Liver (tissue), 9 donors: ENCODE results near the gene PDE6B. TPM values are rescaled to one million over a fixed set of nuclear protein-coding genes. Genes with fewer than 3 reads are reported as not detected.

Source experiments
- DNase-seq: peaks from one replicate; pipeline ENCODE4 v3.0.0-alpha.2; 2017; ENCODE audit warnings: low spot score
- H3K27ac ChIP-seq, 2 donors: one replicate each; pipeline ENCODE4 v1.7.0; 2013; ENCODE audit warnings: inconsistent platforms in 2 of 2, low read length in 2 of 2, control low read depth in 1 of 2, low read depth in 1 of 2, mild to moderate bottlenecking in 1 of 2
- H3K27me3 ChIP-seq, 4 donors: one replicate each; pipeline versions ENCODE4 v1.6.1 to v1.7.0; 2013; ENCODE audit warnings: low read length in 3 of 4, inconsistent platforms in 1 of 4, mild to moderate bottlenecking in 1 of 4, moderate library complexity in 1 of 4; ENCODE audit not compliant: control insufficient read depth in 4 of 4, insufficient read depth in 4 of 4
- H3K36me3 ChIP-seq, 4 donors: one replicate each; pipeline versions ENCODE4 v1.6.1 to v1.7.0; 2013; ENCODE audit warnings: low read length in 3 of 4, mild to moderate bottlenecking in 3 of 4, low read depth in 1 of 4, moderate library complexity in 1 of 4; ENCODE audit not compliant: control insufficient read depth in 4 of 4, insufficient read depth in 3 of 4
- H3K4me1 ChIP-seq, 4 donors: one replicate each; pipeline versions ENCODE4 v1.6.1 to v1.7.0; 2013; ENCODE audit warnings: low read length in 3 of 4, mild to moderate bottlenecking in 3 of 4, moderate library complexity in 1 of 4; ENCODE audit not compliant: control insufficient read depth in 4 of 4, insufficient read depth in 4 of 4
- H3K4me3 ChIP-seq, 3 donors: one replicate each; pipeline versions ENCODE4 v1.6.1 to v1.7.0; 2013; ENCODE audit warnings: low read length in 3 of 3, control low read depth in 1 of 3, low read depth in 1 of 3, mild to moderate bottlenecking in 1 of 3
- H3K9ac ChIP-seq, 2 donors: one replicate each; pipeline ENCODE4 v1.7.0; 2013; ENCODE audit warnings: low read length in 2 of 2, mild to moderate bottlenecking in 2 of 2, moderate library complexity in 2 of 2, control low read depth in 1 of 2, low read depth in 1 of 2
- H3K9me3 ChIP-seq, 4 donors: one replicate each; pipeline versions ENCODE4 v1.6.1 to v1.7.0; 2013; ENCODE audit warnings: low read length in 3 of 4; ENCODE audit not compliant: control insufficient read depth in 4 of 4
- EGR1 ChIP-seq, 2 donors: IDR thresholded peaks; 2 replicates each; pipeline ENCODE4 v1.6.1; 2016 to 2018; ENCODE audit warnings: antibody characterized with exemption in 2 of 2, low read depth in 2 of 2
- HNF4A ChIP-seq, 2 donors: conservative IDR thresholded peaks; 2 replicates each; pipeline ENCODE4 v1.6.1; 2016; ENCODE audit warnings: antibody characterized with exemption in 2 of 2, mild to moderate bottlenecking in 2 of 2
- HNF4G ChIP-seq: IDR thresholded peaks from 2 replicates; pipeline ENCODE4 v1.6.1; 2016; ENCODE audit warnings: antibody characterized with exemption
- JUND ChIP-seq, 2 donors: IDR thresholded peaks; 2 replicates each; pipeline ENCODE4 v1.6.1; 2016; ENCODE audit warnings: antibody characterized with exemption in 2 of 2
- TAF1 ChIP-seq: conservative IDR thresholded peaks from 2 replicates; pipeline ENCODE4 v1.6.1; 2016; ENCODE audit warnings: antibody characterized with exemption, mild to moderate bottlenecking
- YY1 ChIP-seq: IDR thresholded peaks from 2 replicates; pipeline ENCODE4 v1.6.1; 2016; ENCODE audit warnings: antibody characterized with exemption, mild to moderate bottlenecking
- WGBS: extraction: QIAGEN DNeasy Blood & Tissue Kit; methylation state at CpG from one replicate; pipeline ENCODE4 v1.1.7; 2013; 5-methylcytosine and 5-hydroxymethylcytosine counted together
- polyA plus RNA-seq, 2 donors: library from polyadenylated mRNA; stranded (reverse) in 1 of 2; unstranded in 1 of 2; fragments of 200-250 nt in 1 of 2; fragments of >200 nt in 1 of 2; fragmentation: Nextera tagmentation in 1 of 2; extraction: Ambion mirVana in 1 of 2; gene quantifications; one replicate each; pipeline versions ENCODE4 v1.2.1 to v1.2.3, GENCODE V29; 2013 to 2015
- total RNA-seq, 2 donors: library from RNA; depleted of rRNA; stranded (reverse); fragments of >200 nt; gene quantifications; one replicate each; pipeline ENCODE4 v1.2.3, GENCODE V29; 2014
- TF ChIP-seq, protein P1 (sequence below): IDR thresholded peaks from 2 replicates; pipeline ENCODE4 v1.6.1; 2016; ENCODE audit warnings: antibody characterized with exemption, mild to moderate bottlenecking
- TF ChIP-seq, protein P2 (sequence below): IDR thresholded peaks from 2 replicates; pipeline ENCODE4 v1.6.1; 2016; ENCODE audit warnings: antibody characterized with exemption
- TF ChIP-seq, protein P3 (sequence below): IDR thresholded peaks from 2 replicates; pipeline ENCODE4 v1.6.1; 2016; ENCODE audit warnings: antibody characterized with exemption
- TF ChIP-seq, protein P4 (sequence below): IDR thresholded peaks from 2 replicates; pipeline ENCODE4 v1.6.1; 2016; ENCODE audit warnings: antibody characterized with exemption
- TF ChIP-seq, protein P5 (sequence below): fragments of 150-350 bp; IDR thresholded peaks from 2 replicates; pipeline ENCODE4 v1.5.1; 2017; ENCODE audit warnings: improper control_type of control experiment, low read depth, low read length; ENCODE audit not compliant: missing input control
- donor health status: healthy.
- donor health status: healthy.
- donor health status: healthy.
- donor health status: healthy.
- donor health status: healthy.

The PDE6B gene
- total and polyA plus RNA-seq, 4 donors: 0.28 to 7.3 (median 0.49) TPM

DNA sequence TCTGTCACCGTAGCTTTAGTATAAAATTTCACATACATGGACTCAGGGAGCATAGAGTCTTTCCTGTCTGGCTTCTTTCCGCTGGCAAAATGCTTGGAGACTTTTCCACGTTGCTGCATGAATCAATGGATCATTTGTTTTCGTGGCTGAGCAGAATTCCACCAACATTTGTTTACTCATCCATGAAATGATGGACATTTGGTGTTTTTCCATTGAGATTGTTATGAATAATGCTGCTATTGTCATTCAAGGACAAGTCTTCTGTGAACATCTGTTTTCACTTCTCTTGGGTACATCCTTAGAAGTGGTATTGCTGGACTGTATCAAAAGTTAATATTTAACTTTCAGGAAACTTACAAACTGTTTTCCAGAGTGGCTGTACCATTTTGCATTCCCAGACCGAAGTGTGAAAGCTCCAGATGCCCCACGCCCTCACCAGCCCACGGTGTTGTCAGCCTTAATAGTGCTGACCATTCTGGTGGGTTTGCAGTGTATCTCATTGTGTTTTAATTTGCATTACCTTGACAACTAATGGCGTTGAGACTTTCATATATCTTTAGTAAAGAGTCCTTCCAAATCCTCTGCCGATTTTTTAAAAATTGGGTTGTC is 43.5 kb upstream of the PDE6B start (continued):
- no peak for TF ChIP-seq JUND (IDR thresholded peaks at IDR 0.05)

DNA sequence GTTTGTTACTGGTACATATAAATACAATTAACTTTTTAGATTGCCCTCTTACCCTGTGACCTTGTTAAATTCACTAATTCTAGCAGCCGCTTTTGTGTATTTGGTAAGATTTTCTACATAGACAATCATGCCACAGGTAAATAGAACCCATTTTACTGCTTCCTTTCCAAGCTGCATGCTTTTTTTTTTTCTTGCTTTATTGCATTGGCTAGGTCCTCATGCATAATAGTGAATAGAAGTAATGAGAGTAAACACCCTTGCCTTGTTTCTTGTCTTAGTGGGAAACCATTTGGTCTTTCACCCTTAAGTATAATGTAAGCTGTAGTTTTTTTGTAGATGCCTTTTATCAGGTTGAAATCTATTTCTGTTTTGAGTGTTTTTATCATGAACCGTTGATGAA is 41.6 kb upstream of the PDE6B start:
- DNase-seq: no peak
- WGBS: 71% methylated on average over 2 of the region's 2 CpGs
- Histone ChIP-seq H3K9me3 (peaks cover 3 to 22% (median 9%) of the 10 kb centered on the region in 4 donors), H3K9ac (no peak overlapping the region), H3K27ac (no peak overlapping the region), H3K4me3 (no peak overlapping the region), H3K27me3 (peaks cover 0 to 7% (median under 1%) of the 10 kb centered on the region in 4 donors), H3K4me1 (no peaks in the 10 kb centered on the region), H3K36me3 (no peaks in the 10 kb centered on the region)
- TF ChIP-seq, protein P1, sequence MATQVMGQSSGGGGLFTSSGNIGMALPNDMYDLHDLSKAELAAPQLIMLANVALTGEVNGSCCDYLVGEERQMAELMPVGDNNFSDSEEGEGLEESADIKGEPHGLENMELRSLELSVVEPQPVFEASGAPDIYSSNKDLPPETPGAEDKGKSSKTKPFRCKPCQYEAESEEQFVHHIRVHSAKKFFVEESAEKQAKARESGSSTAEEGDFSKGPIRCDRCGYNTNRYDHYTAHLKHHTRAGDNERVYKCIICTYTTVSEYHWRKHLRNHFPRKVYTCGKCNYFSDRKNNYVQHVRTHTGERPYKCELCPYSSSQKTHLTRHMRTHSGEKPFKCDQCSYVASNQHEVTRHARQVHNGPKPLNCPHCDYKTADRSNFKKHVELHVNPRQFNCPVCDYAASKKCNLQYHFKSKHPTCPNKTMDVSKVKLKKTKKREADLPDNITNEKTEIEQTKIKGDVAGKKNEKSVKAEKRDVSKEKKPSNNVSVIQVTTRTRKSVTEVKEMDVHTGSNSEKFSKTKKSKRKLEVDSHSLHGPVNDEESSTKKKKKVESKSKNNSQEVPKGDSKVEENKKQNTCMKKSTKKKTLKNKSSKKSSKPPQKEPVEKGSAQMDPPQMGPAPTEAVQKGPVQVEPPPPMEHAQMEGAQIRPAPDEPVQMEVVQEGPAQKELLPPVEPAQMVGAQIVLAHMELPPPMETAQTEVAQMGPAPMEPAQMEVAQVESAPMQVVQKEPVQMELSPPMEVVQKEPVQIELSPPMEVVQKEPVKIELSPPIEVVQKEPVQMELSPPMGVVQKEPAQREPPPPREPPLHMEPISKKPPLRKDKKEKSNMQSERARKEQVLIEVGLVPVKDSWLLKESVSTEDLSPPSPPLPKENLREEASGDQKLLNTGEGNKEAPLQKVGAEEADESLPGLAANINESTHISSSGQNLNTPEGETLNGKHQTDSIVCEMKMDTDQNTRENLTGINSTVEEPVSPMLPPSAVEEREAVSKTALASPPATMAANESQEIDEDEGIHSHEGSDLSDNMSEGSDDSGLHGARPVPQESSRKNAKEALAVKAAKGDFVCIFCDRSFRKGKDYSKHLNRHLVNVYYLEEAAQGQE: no peak
- TF ChIP-seq, protein P2, sequence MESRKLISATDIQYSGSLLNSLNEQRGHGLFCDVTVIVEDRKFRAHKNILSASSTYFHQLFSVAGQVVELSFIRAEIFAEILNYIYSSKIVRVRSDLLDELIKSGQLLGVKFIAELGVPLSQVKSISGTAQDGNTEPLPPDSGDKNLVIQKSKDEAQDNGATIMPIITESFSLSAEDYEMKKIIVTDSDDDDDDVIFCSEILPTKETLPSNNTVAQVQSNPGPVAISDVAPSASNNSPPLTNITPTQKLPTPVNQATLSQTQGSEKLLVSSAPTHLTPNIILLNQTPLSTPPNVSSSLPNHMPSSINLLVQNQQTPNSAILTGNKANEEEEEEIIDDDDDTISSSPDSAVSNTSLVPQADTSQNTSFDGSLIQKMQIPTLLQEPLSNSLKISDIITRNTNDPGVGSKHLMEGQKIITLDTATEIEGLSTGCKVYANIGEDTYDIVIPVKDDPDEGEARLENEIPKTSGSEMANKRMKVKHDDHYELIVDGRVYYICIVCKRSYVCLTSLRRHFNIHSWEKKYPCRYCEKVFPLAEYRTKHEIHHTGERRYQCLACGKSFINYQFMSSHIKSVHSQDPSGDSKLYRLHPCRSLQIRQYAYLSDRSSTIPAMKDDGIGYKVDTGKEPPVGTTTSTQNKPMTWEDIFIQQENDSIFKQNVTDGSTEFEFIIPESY: no peak
- TF ChIP-seq TAF1 (no peak), HNF4G (no peak), EGR1 (IDR thresholded peaks at IDR 0.05; ENCODE audit: low read depth in 2 of 2) (no peak)
- TF ChIP-seq, protein P3, sequence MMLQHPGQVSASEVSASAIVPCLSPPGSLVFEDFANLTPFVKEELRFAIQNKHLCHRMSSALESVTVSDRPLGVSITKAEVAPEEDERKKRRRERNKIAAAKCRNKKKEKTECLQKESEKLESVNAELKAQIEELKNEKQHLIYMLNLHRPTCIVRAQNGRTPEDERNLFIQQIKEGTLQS: no peak
- TF ChIP-seq, protein P4, sequence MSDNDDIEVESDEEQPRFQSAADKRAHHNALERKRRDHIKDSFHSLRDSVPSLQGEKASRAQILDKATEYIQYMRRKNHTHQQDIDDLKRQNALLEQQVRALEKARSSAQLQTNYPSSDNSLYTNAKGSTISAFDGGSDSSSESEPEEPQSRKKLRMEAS: no peak

DNA sequence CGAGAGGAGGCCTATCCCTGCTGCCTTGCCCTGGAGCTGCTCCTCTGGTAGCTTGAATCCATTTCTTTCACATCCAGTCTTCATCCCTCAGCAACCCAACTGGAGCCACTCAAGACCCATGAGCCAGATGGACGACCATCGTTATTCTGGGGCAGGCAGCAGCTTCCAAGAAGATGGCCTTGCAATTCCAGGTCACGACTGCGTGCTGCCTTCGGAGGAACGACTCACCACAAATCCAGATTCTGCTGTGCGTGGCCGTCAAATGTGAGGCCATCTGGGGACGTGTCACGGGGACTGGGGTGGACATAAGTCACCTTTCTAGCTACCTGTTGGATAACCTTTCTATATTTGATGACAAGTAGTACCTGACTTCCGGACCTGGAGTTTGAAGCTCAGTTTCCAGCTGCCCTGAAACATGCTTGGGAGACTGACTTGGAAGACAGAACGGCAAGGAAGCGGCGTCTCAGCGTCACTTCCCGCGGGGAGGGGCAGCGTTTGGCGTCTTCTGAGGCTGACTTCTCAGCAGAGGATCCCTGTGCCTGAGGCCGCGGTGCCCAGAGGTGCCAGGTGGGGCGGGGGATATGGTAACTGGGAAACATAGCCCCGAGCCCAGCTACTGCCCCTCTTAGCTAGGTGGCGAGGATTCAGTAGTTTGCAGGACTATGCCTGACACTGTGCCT is 37.6 kb upstream of the PDE6B start:
- WGBS: 78% methylated on average over 25 of the region's 25 CpGs
- Histone ChIP-seq H3K4me1 (no peaks in the 10 kb centered on the region), H3K27me3 (no peaks in the 10 kb centered on the region), H3K27ac (no peak overlapping the region), H3K9me3 (peaks cover 5 to 21% (median 8%) of the 10 kb centered on the region in 4 donors), H3K4me3 (no peak overlapping the region), H3K9ac (no peak overlapping the region), H3K36me3 (no peaks in the 10 kb centered on the region)
- DNase-seq: no peak
- TF ChIP-seq HNF4A (conservative IDR thresholded peaks at IDR 0.05) (no peak), YY1 (no peak), HNF4G (no peak)
- TF ChIP-seq, protein P5, sequence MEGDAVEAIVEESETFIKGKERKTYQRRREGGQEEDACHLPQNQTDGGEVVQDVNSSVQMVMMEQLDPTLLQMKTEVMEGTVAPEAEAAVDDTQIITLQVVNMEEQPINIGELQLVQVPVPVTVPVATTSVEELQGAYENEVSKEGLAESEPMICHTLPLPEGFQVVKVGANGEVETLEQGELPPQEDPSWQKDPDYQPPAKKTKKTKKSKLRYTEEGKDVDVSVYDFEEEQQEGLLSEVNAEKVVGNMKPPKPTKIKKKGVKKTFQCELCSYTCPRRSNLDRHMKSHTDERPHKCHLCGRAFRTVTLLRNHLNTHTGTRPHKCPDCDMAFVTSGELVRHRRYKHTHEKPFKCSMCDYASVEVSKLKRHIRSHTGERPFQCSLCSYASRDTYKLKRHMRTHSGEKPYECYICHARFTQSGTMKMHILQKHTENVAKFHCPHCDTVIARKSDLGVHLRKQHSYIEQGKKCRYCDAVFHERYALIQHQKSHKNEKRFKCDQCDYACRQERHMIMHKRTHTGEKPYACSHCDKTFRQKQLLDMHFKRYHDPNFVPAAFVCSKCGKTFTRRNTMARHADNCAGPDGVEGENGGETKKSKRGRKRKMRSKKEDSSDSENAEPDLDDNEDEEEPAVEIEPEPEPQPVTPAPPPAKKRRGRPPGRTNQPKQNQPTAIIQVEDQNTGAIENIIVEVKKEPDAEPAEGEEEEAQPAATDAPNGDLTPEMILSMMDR: no peak
- TF ChIP-seq, protein P4: no peak
- TF ChIP-seq, protein P1: no peak
- TF ChIP-seq, protein P3: no peak
